B cell (primary cell): ENCODE data around the gene LRP1. TPM values are rescaled to one million over a fixed set of nuclear protein-coding genes. Genes with fewer than 3 reads are reported as not detected.

Experiments used
- ATAC-seq: fragments of 200-7000 bp; cut with Tn5 transposase; one replicate; pipeline ENCODE4 v1.10.0; 2021; ENCODE audit warnings: low read depth, mild to moderate bottlenecking, moderate number of reproducible peaks, moderate library complexity
- CTCF ChIA-PET: fragments of 350-600 bp; sonication (Branson Sonifier 250); formaldehyde crosslinking; loops from one replicate; lab custom pipeline; 2021; ENCODE audit warnings: antibody characterized with exemption, inconsistent platforms; lab: Charles Lee
- POLR2A ChIA-PET: fragments of 350-600 bp; sonication (Branson Sonifier 250); formaldehyde crosslinking; loops from one replicate; lab custom pipeline; 2021; ENCODE audit warnings: antibody characterized with exemption; lab: Charles Lee
- DNase-seq: peaks from one replicate; pipeline ENCODE4 v3.0.0; 2013
- H2AFZ ChIP-seq: 2 replicates; pipeline ENCODE4 v1.6.1; 2012; ENCODE audit warnings: mild to moderate bottlenecking, low read depth, low read length; ENCODE audit not compliant: insufficient read depth, poor library complexity, severe bottlenecking
- H3K27ac ChIP-seq, 2 donors: 1 replicate in 1 of 2; 2 replicates in 1 of 2; pipeline ENCODE4 v1.5.1; 2012 to 2013; ENCODE audit warnings: low read length in 2 of 2, mild to moderate bottlenecking in 2 of 2, moderate library complexity in 1 of 2
- H3K27me3 ChIP-seq, 4 experiments: fragments of 200-600 bp in 1 of 4; sonication (generic) in 1 of 4; replicated peaks in 1 of 4; 1 replicate in 2 of 4; 2 replicates in 2 of 4; pipeline versions ENCODE4 v1.6.1 to v1.7.0; 2013 to 2016; ENCODE audit warnings: low read length in 3 of 4, mild to moderate bottlenecking in 2 of 4, mixed read lengths in 1 of 4, moderate library complexity in 1 of 4; ENCODE audit not compliant: insufficient read depth in 4 of 4, control insufficient read depth in 3 of 4; ENCODE audit errors: control extremely low read depth in 1 of 4
- H3K36me3 ChIP-seq, 2 experiments: replicated peaks in 1 of 2; 1 replicate in 1 of 2; 2 replicates in 1 of 2; pipeline versions ENCODE4 v1.6.1 to v1.7.1; 2013; ENCODE audit warnings: low read length in 1 of 2; ENCODE audit not compliant: insufficient read depth in 2 of 2, control insufficient read depth in 1 of 2; ENCODE audit errors: control extremely low read depth in 1 of 2, extremely low read depth in 1 of 2
- H3K4me1 ChIP-seq, 2 donors: fragments of 200-600 bp in 1 of 2; sonication (generic) in 1 of 2; 1 replicate in 1 of 2; 2 replicates in 1 of 2; pipeline versions ENCODE4 v1.5.1 to v1.6.1; 2013 to 2017; ENCODE audit warnings: low read length in 2 of 2; ENCODE audit not compliant: control insufficient read depth in 2 of 2, insufficient read depth in 2 of 2
- H3K4me2 ChIP-seq: replicated peaks from 2 replicates; pipeline ENCODE3; 2012; ENCODE audit warnings: mild to moderate bottlenecking, low read depth, low read length; ENCODE audit not compliant: poor library complexity, severe bottlenecking
- H3K4me3 ChIP-seq, 5 experiments: fragments of 200-600 bp in 1 of 5; sonication (generic) in 1 of 5; 1 replicate in 3 of 5; 2 replicates in 2 of 5; pipeline versions ENCODE4 v1.5.1 to v1.7.0; 2011 to 2016; ENCODE audit warnings: low read length in 4 of 5, mild to moderate bottlenecking in 4 of 5, low read depth in 2 of 5, control low read depth in 1 of 5, moderate library complexity in 1 of 5; ENCODE audit not compliant: insufficient read depth in 1 of 5; ENCODE audit errors: control extremely low read depth in 1 of 5, extremely low read depth in 1 of 5
- H3K79me2 ChIP-seq: fragments of 200-600 bp; sonication (generic); one replicate; pipeline ENCODE4 v1.6.0; 2016; ENCODE audit warnings: low read length; ENCODE audit not compliant: control insufficient read depth, insufficient read depth
- H3K9ac ChIP-seq: fragments of 200-600 bp; sonication (generic); 2 replicates; pipeline ENCODE4 v1.6.1; 2017; ENCODE audit warnings: mild to moderate bottlenecking, low read length, moderate library complexity
- H3K9me3 ChIP-seq, 3 donors: one replicate each; pipeline versions ENCODE4 v1.6.1 to v1.7.1; 2013; ENCODE audit warnings: low read length in 2 of 3; ENCODE audit not compliant: control insufficient read depth in 2 of 3, insufficient read depth in 1 of 3; ENCODE audit errors: control extremely low read depth in 1 of 3
- H4K20me1 ChIP-seq: 2 replicates; pipeline ENCODE4 v1.6.0; 2012; ENCODE audit warnings: mild to moderate bottlenecking, low read length; ENCODE audit not compliant: insufficient read depth, control insufficient read depth, poor library complexity, severe bottlenecking
- H3K27ac Mint-ChIP-seq: one replicate; pipeline ENCODE4 v1.8.0; 2021; ENCODE audit warnings: mixed read lengths
- H3K27me3 Mint-ChIP-seq: one replicate; pipeline ENCODE4 v1.8.0; 2021; ENCODE audit warnings: mixed read lengths
- H3K4me1 Mint-ChIP-seq: one replicate; pipeline ENCODE4 v1.8.0; 2021; ENCODE audit warnings: mixed read lengths
- H3K4me3 Mint-ChIP-seq: one replicate; pipeline ENCODE4 v1.8.0; 2021; ENCODE audit warnings: mixed read lengths
- H3K9me3 Mint-ChIP-seq: one replicate; pipeline ENCODE4 v1.8.0; 2022; ENCODE audit warnings: mixed read lengths; ENCODE audit not compliant: insufficient read depth
- EZH2 ChIP-seq: IDR thresholded peaks from 2 replicates; pipeline ENCODE4 v1.6.1; 2012; ENCODE audit warnings: borderline replicate concordance, low read depth, mild to moderate bottlenecking, moderate library complexity, low read length; ENCODE audit not compliant: insufficient read depth, poor library complexity, severe bottlenecking
- WGBS: methylation state at CpG from one replicate; pipeline ENCODE4 v1.1.5; 2013; ENCODE audit warnings: missing lambda C conversion rate; ENCODE audit not compliant: insufficient coverage; 5-methylcytosine and 5-hydroxymethylcytosine counted together
- intact Hi-C: fragments of 100-400 bp; cut with micrococcal nuclease; formaldehyde crosslinking; loops from one replicate; pipeline ENCODE4 v1.10.0; 2022
- polyA plus RNA-seq: library from polyadenylated mRNA; depleted of rRNA; stranded (reverse); fragments of >200 nt; gene quantifications from 2 replicates; pipeline ENCODE4 v1.2.3, GENCODE V29; 2012
- total RNA-seq, 2 donors: library from RNA; stranded (reverse); fragments of 120-200 nt in 1 of 2; gene quantifications; 1 replicate in 1 of 2; 2 replicates in 1 of 2; pipeline versions ENCODE4 v1.2.3 to v1.2.4, GENCODE V29; 2013 to 2022
- TF ChIP-seq, protein P1 (sequence below): fragments of 200-600 bp; IDR thresholded peaks from one replicate; pipeline ENCODE4 v1.8.0; 2022; ENCODE audit warnings: antibody characterized with exemption, mild to moderate bottlenecking

LRP1 gene
- total and polyA plus RNA-seq, 2 donors (not counting 1 experiment from before 2014, with no cell fraction given) = 2.0 to 4.1 TPM

DNA sequence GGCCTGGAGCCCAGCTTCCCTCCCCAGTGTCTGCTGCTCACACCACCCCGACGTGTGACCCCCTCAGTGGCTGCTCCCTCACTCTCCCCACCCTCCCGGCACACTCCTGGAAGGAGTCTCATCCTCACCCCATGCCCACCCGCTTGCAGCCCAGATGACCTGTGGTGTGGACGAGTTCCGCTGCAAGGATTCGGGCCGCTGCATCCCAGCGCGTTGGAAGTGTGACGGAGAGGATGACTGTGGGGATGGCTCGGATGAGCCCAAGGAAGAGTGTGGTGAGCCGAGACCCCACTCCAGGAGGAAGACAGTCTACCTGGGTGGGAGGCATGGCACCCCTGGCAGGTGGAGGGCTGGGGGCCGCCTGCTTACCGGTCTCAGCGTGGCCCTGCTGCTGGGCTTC is 73.3 kb downstream of the LRP1 start:
- Histone ChIP-seq H3K4me3 (no peak overlapping the region), H3K9me3 (no peaks in the 10 kb centered on the region), H3K4me2 (no peak overlapping the region), H2AFZ (no peak overlapping the region), H3K36me3 (no peaks in the 10 kb centered on the region), H3K27ac (no peak overlapping the region), H4K20me1 (no peaks in the 10 kb centered on the region), H3K79me2 (no peaks in the 10 kb centered on the region), H3K27me3 (no peaks in the 10 kb centered on the region), H3K4me1 (no peaks in the 10 kb centered on the region), H3K9ac (no peak overlapping the region)
- no peak overlapping the region for H3K27ac Mint-ChIP-seq
- H3K9me3 Mint-ChIP-seq = no peaks in the 10 kb centered on the region
- no peaks in the 10 kb centered on the region for H3K27me3 Mint-ChIP-seq
- intact Hi-C loops = no loop called here
- 93% methylated on average over 10 of the region's 16 CpGs for WGBS
- ChIA-PET CTCF (no interaction called here), POLR2A (no interaction called here)
- ATAC-seq (no peak), DNase-seq (no peak)
- no peaks in the 10 kb centered on the region for H3K4me1 Mint-ChIP-seq
- H3K4me3 Mint-ChIP-seq = no peak overlapping the region
- no peak for TF ChIP-seq EZH2
- TF ChIP-seq, protein P1, sequence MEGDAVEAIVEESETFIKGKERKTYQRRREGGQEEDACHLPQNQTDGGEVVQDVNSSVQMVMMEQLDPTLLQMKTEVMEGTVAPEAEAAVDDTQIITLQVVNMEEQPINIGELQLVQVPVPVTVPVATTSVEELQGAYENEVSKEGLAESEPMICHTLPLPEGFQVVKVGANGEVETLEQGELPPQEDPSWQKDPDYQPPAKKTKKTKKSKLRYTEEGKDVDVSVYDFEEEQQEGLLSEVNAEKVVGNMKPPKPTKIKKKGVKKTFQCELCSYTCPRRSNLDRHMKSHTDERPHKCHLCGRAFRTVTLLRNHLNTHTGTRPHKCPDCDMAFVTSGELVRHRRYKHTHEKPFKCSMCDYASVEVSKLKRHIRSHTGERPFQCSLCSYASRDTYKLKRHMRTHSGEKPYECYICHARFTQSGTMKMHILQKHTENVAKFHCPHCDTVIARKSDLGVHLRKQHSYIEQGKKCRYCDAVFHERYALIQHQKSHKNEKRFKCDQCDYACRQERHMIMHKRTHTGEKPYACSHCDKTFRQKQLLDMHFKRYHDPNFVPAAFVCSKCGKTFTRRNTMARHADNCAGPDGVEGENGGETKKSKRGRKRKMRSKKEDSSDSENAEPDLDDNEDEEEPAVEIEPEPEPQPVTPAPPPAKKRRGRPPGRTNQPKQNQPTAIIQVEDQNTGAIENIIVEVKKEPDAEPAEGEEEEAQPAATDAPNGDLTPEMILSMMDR = no peak

DNA sequence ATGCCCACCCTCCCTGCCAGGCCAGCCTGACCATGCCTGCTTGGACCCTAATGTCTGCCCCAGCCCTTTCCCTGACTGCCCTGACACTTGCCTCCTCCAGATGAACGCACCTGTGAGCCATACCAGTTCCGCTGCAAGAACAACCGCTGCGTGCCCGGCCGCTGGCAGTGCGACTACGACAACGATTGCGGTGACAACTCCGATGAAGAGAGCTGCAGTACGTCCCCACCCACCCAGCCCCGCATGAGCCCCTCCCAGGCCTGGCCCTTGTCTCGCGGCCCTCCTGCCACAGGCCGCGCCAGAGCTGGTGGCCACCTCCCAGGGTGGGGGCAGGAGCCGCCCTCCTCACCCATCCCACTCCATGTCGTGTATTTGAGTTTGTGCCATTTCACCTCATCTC is 74.0 kb downstream of the LRP1 start:
- H3K4me3 Mint-ChIP-seq = no peak overlapping the region
- CTCF ChIA-PET = no interaction called here

More for the DNA sequence above, 74.0 kb downstream of the LRP1 start:
- Histone ChIP-seq H3K4me3 (no peak overlapping the region), H3K9ac (no peak overlapping the region), H3K27ac (no peak overlapping the region), H2AFZ (no peak overlapping the region), H3K4me2 (no peak overlapping the region), H3K9me3 (no peaks in the 10 kb centered on the region), H3K27me3 (no peaks in the 10 kb centered on the region), H3K79me2 (no peaks in the 10 kb centered on the region), H3K36me3 (no peaks in the 10 kb centered on the region), H4K20me1 (no peaks in the 10 kb centered on the region), H3K4me1 (no peaks in the 10 kb centered on the region)
- 95% methylated on average over 17 of the region's 19 CpGs for WGBS
- intact Hi-C loops = no loop called here
- no peak overlapping the region for H3K27ac Mint-ChIP-seq
- DNase-seq (no peak), ATAC-seq (no peak)
- H3K4me1 Mint-ChIP-seq = no peaks in the 10 kb centered on the region
- TF ChIP-seq, protein P1 = no peak
- TF ChIP-seq EZH2 = no peak
- no peaks in the 10 kb centered on the region for H3K9me3 Mint-ChIP-seq
- H3K27me3 Mint-ChIP-seq = no peaks in the 10 kb centered on the region
- POLR2A ChIA-PET = no interaction called here
